Measurements from ENCODE around the gene TAP1. TPM values are rescaled to one million over a fixed set of nuclear protein-coding genes. Genes with fewer than 3 reads are reported as not detected.

TAP1 gene
- total and polyA plus RNA-seq, 2 donors (not counting 1 experiment from before 2014, with no cell fraction given) = 126 to 184 TPM

- CTCF ChIA-PET = interaction anchor here (0.6 to 1.9 kb wide), 5 partner anchors 17 to 114 kb away, joined by 3 to 10 read pairs (median 4); partner anchors contain the start of gene TAP2
- peak overlapping the region; percentile 83 for H3K4me2 ChIP-seq (replicated peaks; ENCODE audit: low read depth, low read length, poor library complexity, severe bottlenecking)
- H3K27ac Mint-ChIP-seq = peak overlapping the region; percentile 99
Measured at GRCh38 chr6:32814145-32814544, 39.4 kb downstream of the TAP1 start.

More at GRCh38 chr6:32814145-32814544, 39.4 kb downstream of the TAP1 start:
- no peaks in the 10 kb centered on the region for H3K27me3 Mint-ChIP-seq
- H3K4me3 Mint-ChIP-seq = peak overlapping the region; percentile 99
- TF ChIP-seq CTCF (IDR thresholded peaks at IDR 0.05) = no peak
- TF ChIP-seq EZH2 (IDR thresholded peaks at IDR 0.05; ENCODE audit: borderline replicate concordance, insufficient read depth, low read depth, low read length, poor library complexity, severe bottlenecking) = no peak
- H3K9ac ChIP-seq (ENCODE audit: low read length) = peak overlapping the region; percentile 96
- H3K4me1 ChIP-seq (ENCODE audit: control insufficient read depth in 2 of 2, insufficient read depth in 2 of 2, low read length in 2 of 2) = peaks cover 51 to 54% of the 10 kb centered on the region in 2 donors
- no peaks in the 10 kb centered on the region for H3K9me3 Mint-ChIP-seq (ENCODE audit: insufficient read depth)
- H3K4me1 Mint-ChIP-seq = peaks cover 78% of the 10 kb centered on the region
- H3K9me3 ChIP-seq (ENCODE audit: control extremely low read depth in 1 of 3, control insufficient read depth in 2 of 3, insufficient read depth in 1 of 3, low read length in 2 of 3) = no peaks in the 10 kb centered on the region
- 92% methylated on average over 2 of the region's 2 CpGs for WGBS (ENCODE audit: insufficient coverage)
- peak overlapping the region; percentile 92 to 98 for H3K27ac ChIP-seq (ENCODE audit: low read length in 2 of 2)
- no peak overlapping the region for H2AFZ ChIP-seq (ENCODE audit: insufficient read depth, low read depth, low read length, poor library complexity, severe bottlenecking)
- H3K4me3 ChIP-seq (ENCODE audit: control extremely low read depth in 1 of 5, extremely low read depth in 1 of 5, insufficient read depth in 1 of 5, low read depth in 2 of 5, low read length in 4 of 5) = peak overlapping the region in 3 of 5 experiments; percentile 95 to 97 (median 97)
- DNase-seq (no peak), ATAC-seq (ENCODE audit: low read depth) (no peak)
- peaks cover 72% of the 10 kb centered on the region for H3K79me2 ChIP-seq (ENCODE audit: control insufficient read depth, insufficient read depth, low read length)
- H4K20me1 ChIP-seq (ENCODE audit: control insufficient read depth, insufficient read depth, low read length, poor library complexity, severe bottlenecking) = peaks cover 17% of the 10 kb centered on the region
- H3K36me3 ChIP-seq (replicated peaks in 1 of 2; ENCODE audit: control extremely low read depth in 1 of 2, control insufficient read depth in 1 of 2, extremely low read depth in 1 of 2, insufficient read depth in 2 of 2, low read length in 1 of 2) = peaks cover 9 to 47% of the 10 kb centered on the region in 2 experiments
- POLR2A ChIA-PET = no interaction called here
- intact Hi-C loops (cut with micrococcal nuclease) = loop anchor here (10.0 kb wide), 1 partner anchor 131 kb away; the partner anchor contains the start of gene HLA-DMB
- no peaks in the 10 kb centered on the region for H3K27me3 ChIP-seq (replicated peaks in 1 of 4; ENCODE audit: control extremely low read depth in 1 of 4, control insufficient read depth in 3 of 4, insufficient read depth in 4 of 4, low read length in 3 of 4)
